ENCODE data around the gene C2.
"Not testable (repeated sequence)": the region's sequence is repeated elsewhere in the genome, so short reads cannot be mapped to it uniquely, and the experiment has no call there.

The C2 gene

GRCh38 chr6:31980998-31981397, 53.5 kb downstream of the C2 start:
- DNase-seq = not testable (repeated sequence)

- DNase-seq = not testable (repeated sequence)
Observed at GRCh38 chr6:31981744-31982143, 54.2 kb downstream of the C2 start, which contains the start of gene C4A. Gene C4A (plus strand): TSS chr6:31982057. CDS start chr6:31982108, 51 bp downstream.

- not testable (repeated sequence) for DNase-seq
Observed at GRCh38 chr6:31989363-31989762, 61.8 kb downstream of the C2 start.

GRCh38 chr6:31994421-31994820, 66.9 kb downstream of the C2 start:
- not testable (repeated sequence) for DNase-seq
